HepG2 (cell line): ENCODE results near the gene BCAS3.

ENCODE experiments used
- BHLHE40 ChIP-seq: IDR thresholded peaks from 2 replicates; pipeline ENCODE4 v1.6.1; 2011; ENCODE audit warnings: low read length, improper control_type of control experiment
- CEBPZ ChIP-seq: IDR thresholded peaks from 2 replicates; pipeline ENCODE4 v1.6.1; 2012; ENCODE audit warnings: low read length, improper control_type of control experiment
- NCOR1 ChIP-seq: fragments of 200-600 bp; sonication (generic); IDR thresholded peaks from 2 replicates; pipeline ENCODE4 v1.7.0; 2017; ENCODE audit warnings: antibody characterized with exemption, low read length, borderline replicate concordance
- POLR2A ChIP-seq, 2 experiments: IDR thresholded peaks; 2 replicates each; pipeline ENCODE4 v1.6.1; 2011; ENCODE audit warnings: low read depth in 2 of 2, low read length in 2 of 2, mild to moderate bottlenecking in 1 of 2, moderate library complexity in 1 of 2; ENCODE audit not compliant: insufficient read depth in 1 of 2
- RBFOX2 ChIP-seq: fragments of 200-400 bp; formaldehyde crosslinking; IDR thresholded peaks from 2 replicates; pipeline ENCODE4 v1.6.1; 2017; ENCODE audit warnings: low read depth, mild to moderate bottlenecking, low read length
- STAG1 ChIP-seq: sonication (generic); formaldehyde crosslinking; IDR thresholded peaks from 2 replicates; pipeline ENCODE4 v1.4.0; 2020; ENCODE audit warnings: missing genetic modification reagents
- TOE1 ChIP-seq: sonication (generic); formaldehyde crosslinking; IDR thresholded peaks from 2 replicates; pipeline ENCODE4 v1.4.0; 2020; ENCODE audit warnings: mild to moderate bottlenecking, missing genetic modification reagents
- ZNF205 ChIP-seq: IDR thresholded peaks from 2 replicates; pipeline ENCODE4 v1.6.1; 2018; ENCODE audit warnings: missing biosample characterization, missing genetic modification reagents
- ZNF724P ChIP-seq: sonication (generic); formaldehyde crosslinking; IDR thresholded peaks from 2 replicates; pipeline ENCODE4 v1.8.0; 2022; ENCODE audit warnings: missing genetic modification reagents, borderline replicate concordance
- TF ChIP-seq, protein P1 (sequence below): sonication (generic); formaldehyde crosslinking; IDR thresholded peaks from 2 replicates; pipeline ENCODE4 v1.5.0; 2020; ENCODE audit warnings: mild to moderate bottlenecking, missing genetic modification reagents

DNA sequence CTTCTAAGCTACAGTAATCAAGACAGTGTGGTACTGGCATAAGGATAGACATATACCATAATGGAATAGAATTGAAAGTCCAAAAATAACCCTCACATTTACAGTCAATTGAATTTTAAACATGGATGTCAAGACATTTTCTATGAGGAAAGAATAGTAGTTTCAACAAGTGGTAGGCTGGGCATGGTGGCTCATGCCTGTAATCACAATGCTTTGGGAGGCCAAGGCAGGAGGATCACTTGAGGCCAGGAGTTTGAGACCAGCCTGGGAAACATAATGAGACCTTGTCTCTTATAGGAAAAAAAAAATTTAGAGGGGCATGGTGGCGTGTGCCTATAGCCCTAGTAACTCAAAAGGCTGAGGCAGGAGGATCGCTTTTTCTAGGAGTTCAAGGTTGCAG lies 599.2 kb downstream of the BCAS3 start:
- TF ChIP-seq ZNF724P (CRISPR knock-in tag): no peak
- no peak for TF ChIP-seq TOE1 (CRISPR knock-in tag)
- TF ChIP-seq STAG1 (CRISPR knock-in tag): no peak
- TF ChIP-seq POLR2A (IDR thresholded peaks at IDR 0.05; ENCODE audit: insufficient read depth in 1 of 2, low read depth in 2 of 2, low read length in 2 of 2): no peak
- no peak for TF ChIP-seq NCOR1
- no peak for TF ChIP-seq CEBPZ
- TF ChIP-seq RBFOX2: no peak
- TF ChIP-seq, protein P1, sequence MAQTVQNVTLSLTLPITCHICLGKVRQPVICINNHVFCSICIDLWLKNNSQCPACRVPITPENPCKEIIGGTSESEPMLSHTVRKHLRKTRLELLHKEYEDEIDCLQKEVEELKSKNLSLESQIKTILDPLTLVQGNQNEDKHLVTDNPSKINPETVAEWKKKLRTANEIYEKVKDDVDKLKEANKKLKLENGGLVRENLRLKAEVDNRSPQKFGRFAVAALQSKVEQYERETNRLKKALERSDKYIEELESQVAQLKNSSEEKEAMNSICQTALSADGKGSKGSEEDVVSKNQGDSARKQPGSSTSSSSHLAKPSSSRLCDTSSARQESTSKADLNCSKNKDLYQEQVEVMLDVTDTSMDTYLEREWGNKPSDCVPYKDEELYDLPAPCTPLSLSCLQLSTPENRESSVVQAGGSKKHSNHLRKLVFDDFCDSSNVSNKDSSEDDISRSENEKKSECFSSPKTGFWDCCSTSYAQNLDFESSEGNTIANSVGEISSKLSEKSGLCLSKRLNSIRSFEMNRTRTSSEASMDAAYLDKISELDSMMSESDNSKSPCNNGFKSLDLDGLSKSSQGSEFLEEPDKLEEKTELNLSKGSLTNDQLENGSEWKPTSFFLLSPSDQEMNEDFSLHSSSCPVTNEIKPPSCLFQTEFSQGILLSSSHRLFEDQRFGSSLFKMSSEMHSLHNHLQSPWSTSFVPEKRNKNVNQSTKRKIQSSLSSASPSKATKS (CRISPR knock-in tag): no peak
- no peak for TF ChIP-seq ZNF205 (CRISPR knock-in tag)
- TF ChIP-seq BHLHE40: no peak
